Activated B cell treated with CpG ODN at 0.5 μM for 24 hours (primary cell): ENCODE data around the gene CBFA2T3. TPM values are rescaled to one million over a fixed set of nuclear protein-coding genes. Genes with fewer than 3 reads are reported as not detected.

Experiments
- ATAC-seq: fragments of 200-7000 bp; cut with Tn5 transposase; one replicate; pipeline ENCODE4 v1.10.0; 2021; ENCODE audit warnings: low read depth, mild to moderate bottlenecking, moderate library complexity
- CTCF ChIA-PET: fragments of 350-600 bp; sonication (Branson Sonifier 250); formaldehyde crosslinking; loops from one replicate; lab custom pipeline; 2021; ENCODE audit warnings: antibody characterized with exemption; lab: Charles Lee
- POLR2A ChIA-PET: fragments of 350-600 bp; sonication (Branson Sonifier 250); formaldehyde crosslinking; loops from one replicate; lab custom pipeline; 2021; ENCODE audit warnings: antibody characterized with exemption; lab: Charles Lee
- DNase-seq: peaks from one replicate; pipeline ENCODE4 v3.0.0; 2022
- H3K27ac Mint-ChIP-seq: one replicate; pipeline ENCODE4 v1.8.0; 2020; ENCODE audit warnings: mixed read lengths
- H3K27me3 Mint-ChIP-seq: one replicate; pipeline ENCODE4 v1.8.0; 2021; ENCODE audit warnings: mixed read lengths
- H3K36me3 Mint-ChIP-seq: one replicate; pipeline ENCODE4 v1.8.0; 2021; ENCODE audit warnings: low read depth, mixed read lengths
- H3K4me1 Mint-ChIP-seq: one replicate; pipeline ENCODE4 v1.8.0; 2021; ENCODE audit warnings: mixed read lengths
- H3K4me3 Mint-ChIP-seq: one replicate; pipeline ENCODE4 v1.8.0; 2020; ENCODE audit warnings: mild to moderate bottlenecking, mixed read lengths
- H3K9me3 Mint-ChIP-seq: one replicate; pipeline ENCODE4 v1.8.0; 2020; ENCODE audit warnings: mixed read lengths
- CTCF ChIP-seq: fragments of 200-600 bp; IDR thresholded peaks from one replicate; pipeline ENCODE4 v1.8.0; 2022; ENCODE audit warnings: antibody characterized with exemption, mild to moderate bottlenecking
- intact Hi-C: fragments of 100-400 bp; cut with micrococcal nuclease; formaldehyde crosslinking; loops from one replicate; pipeline ENCODE4 v1.15.1; 2024
- total RNA-seq: library from RNA; stranded (reverse); gene quantifications from 2 replicates; pipeline ENCODE4 v1.2.3, GENCODE V29; 2022

The CBFA2T3 gene
- total RNA-seq, 1 donor from 2014 or later: 63.3 TPM

- POLR2A ChIA-PET: interaction anchor here (1.5 to 3.2 kb wide), 2 partner anchors 45 to 362 kb away, joined by 3 to 39 read pairs; partner anchors contain the start of genes APRT and ZNF778
- Mint-ChIP-seq H3K27me3 (no peaks in the 10 kb centered on the region), H3K36me3 (peaks cover 36% of the 10 kb centered on the region), H3K9me3 (no peaks in the 10 kb centered on the region), H3K4me3 (peak overlapping the region; percentile 75), H3K4me1 (peaks cover 39% of the 10 kb centered on the region), H3K27ac (peak overlapping the region; percentile 4)
- no peak for DNase-seq
- TF ChIP-seq CTCF: no peak
- no peak for ATAC-seq
- intact Hi-C loops: loop anchor here (2.0 to 5.0 kb wide), 3 partner anchors 53 to 203 kb away; partner anchors contain the start of genes CDT1 and CYBA
- CTCF ChIA-PET: no interaction called here
These were observed 121.3 kb downstream of the CBFA2T3 start for GRCh38 chr16:88855736-88856121.

GRCh38 chr16:88855176-88855575 lies 121.8 kb downstream of the CBFA2T3 start:
- CTCF ChIA-PET: no interaction called here
- no peak for ATAC-seq
- TF ChIP-seq CTCF: no peak
- Mint-ChIP-seq H3K4me3 (peak overlapping the region; percentile 73), H3K27me3 (no peaks in the 10 kb centered on the region), H3K27ac (peak overlapping the region; percentile 64), H3K9me3 (no peaks in the 10 kb centered on the region), H3K36me3 (peaks cover 31% of the 10 kb centered on the region), H3K4me1 (peaks cover 39% of the 10 kb centered on the region)
- intact Hi-C loops: loop anchor here (5.0 kb wide), 1 partner anchor 203 kb away; the partner anchor contains the start of gene CYBA
- POLR2A ChIA-PET: interaction anchor here (0.7 to 3.2 kb wide), 2 partner anchors 44 to 1094 kb away, joined by 4 to 39 read pairs; partner anchors contain the start of gene APRT
- DNase-seq: no peak

GRCh38 chr16:88854306-88855111 lies 122.5 kb downstream of the CBFA2T3 start:
- CTCF ChIA-PET: no interaction called here
- H3K9me3 Mint-ChIP-seq: no peaks in the 10 kb centered on the region
- peak overlapping the region; percentile 73 for H3K4me3 Mint-ChIP-seq
- H3K27me3 Mint-ChIP-seq: no peaks in the 10 kb centered on the region
- POLR2A ChIA-PET: interaction anchor here (0.6 to 0.7 kb wide), 3 partner anchors 16 to 1094 kb away, joined by 4 to 6 read pairs (median 5); no protein-coding TSS in a partner anchor
- H3K36me3 Mint-ChIP-seq: peaks cover 26% of the 10 kb centered on the region
- peaks cover 39% of the 10 kb centered on the region for H3K4me1 Mint-ChIP-seq
- ATAC-seq (peak; percentile 25), DNase-seq (peak; percentile 35)
- no peak for TF ChIP-seq CTCF
- intact Hi-C loops: loop anchor here (5.0 kb wide), 1 partner anchor 202 kb away; the partner anchor contains the start of gene CYBA
- H3K27ac Mint-ChIP-seq: peak overlapping the region; percentile 64

GRCh38 chr16:88853325-88853941 lies 123.6 kb downstream of the CBFA2T3 start:
- TF ChIP-seq CTCF: no peak
- Mint-ChIP-seq H3K27ac (no peak overlapping the region), H3K27me3 (no peaks in the 10 kb centered on the region), H3K4me3 (no peak overlapping the region), H3K36me3 (peaks cover 16% of the 10 kb centered on the region), H3K4me1 (peaks cover 30% of the 10 kb centered on the region), H3K9me3 (no peaks in the 10 kb centered on the region)
- intact Hi-C loops: no loop called here
- ATAC-seq: no peak
- DNase-seq: no peak
- ChIA-PET POLR2A (interaction anchor here (0.5 to 0.6 kb wide), 2 partner anchors 631 to 1074 kb away, joined by 4 to 5 read pairs; no protein-coding TSS in a partner anchor), CTCF (no interaction called here)

- Mint-ChIP-seq H3K9me3 (no peaks in the 10 kb centered on the region), H3K36me3 (peaks cover 14% of the 10 kb centered on the region), H3K27me3 (no peaks in the 10 kb centered on the region), H3K4me3 (no peak overlapping the region), H3K27ac (no peak overlapping the region), H3K4me1 (peaks cover 19% of the 10 kb centered on the region)
- intact Hi-C loops: no loop called here
- ChIA-PET CTCF (interaction anchor here (0.8 kb wide), 1 partner anchor 114 kb away, joined by 3 read pairs; no protein-coding TSS in a partner anchor), POLR2A (no interaction called here)
- DNase-seq (no peak), ATAC-seq (no peak)
- no peak for TF ChIP-seq CTCF
These were observed 125.4 kb downstream of the CBFA2T3 start for GRCh38 chr16:88851616-88852015.
